ENCODE data around the gene DNHD1. TPM values are rescaled to one million over a fixed set of nuclear protein-coding genes. Genes with fewer than 3 reads are reported as not detected.

Gene DNHD1
- total RNA-seq, 2 experiments from 2014 or later = 20.9 to 21.0 TPM

GRCh38 chr11:6607190-6607795 lies 110.2 kb downstream of the DNHD1 start:
- Mint-ChIP-seq H3K27ac (peak overlapping the region; percentile 84), H3K4me1 (peaks cover 45% of the 10 kb centered on the region), H3K36me3 (ENCODE audit: low read depth) (peaks cover 49% of the 10 kb centered on the region), H3K4me3 (no peak overlapping the region), H3K27me3 (no peaks in the 10 kb centered on the region), H3K9me3 (ENCODE audit: low read depth) (no peaks in the 10 kb centered on the region)
- intact Hi-C loops (cut with DNase I, micrococcal nuclease) = loop anchor here (1.0 to 10.0 kb wide), 6 partner anchors 59 to 192 kb away; partner anchors contain the start of genes APBB1 (in 1 of the 2), ARFIP2 (in 1 of the 2) and TIMM10B (in 1 of the 2)
- ATAC-seq = no peak
- CTCF ChIA-PET = interaction anchor here (0.6 to 2.2 kb wide), 8 partner anchors 12 to 256 kb away, joined by 3 to 8 read pairs (median 3); partner anchors contain the start of genes MRPL17 and TPP1
- POLR2A ChIA-PET = no interaction called here
- no peak for DNase-seq

GRCh38 chr11:6608011-6608410 lies 110.9 kb downstream of the DNHD1 start:
- ChIA-PET CTCF (interaction anchor here (0.7 to 2.2 kb wide), 6 partner anchors 11 to 256 kb away, joined by 3 to 8 read pairs (median 4); partner anchors contain the start of genes MRPL17 and TPP1), POLR2A (no interaction called here)
- Mint-ChIP-seq H3K36me3 (ENCODE audit: low read depth) (peaks cover 49% of the 10 kb centered on the region), H3K4me1 (peaks cover 42% of the 10 kb centered on the region), H3K27me3 (no peaks in the 10 kb centered on the region), H3K27ac (peak overlapping the region; percentile 84), H3K4me3 (no peak overlapping the region), H3K9me3 (ENCODE audit: low read depth) (no peaks in the 10 kb centered on the region)
- DNase-seq (no peak), ATAC-seq (no peak)
- intact Hi-C loops (cut with DNase I, micrococcal nuclease) = loop anchor here in 1 of 2 experiments (5.0 to 10.0 kb wide), 2 partner anchors 129 to 193 kb away; partner anchors contain the start of gene APBB1

GRCh38 chr11:6608726-6609501 lies 111.8 kb downstream of the DNHD1 start:
- H3K4me1 Mint-ChIP-seq = peaks cover 42% of the 10 kb centered on the region
- intact Hi-C loops (cut with DNase I, micrococcal nuclease) = loop anchor here in 1 of 2 experiments (5.0 to 10.0 kb wide), 2 partner anchors 128 to 194 kb away; partner anchors contain the start of gene APBB1
- ChIA-PET POLR2A (interaction anchor here (0.6 kb wide), 1 partner anchor 25 kb away, joined by 3 read pairs; no protein-coding TSS in a partner anchor), CTCF (interaction anchor here (0.9 to 2.2 kb wide), 3 partner anchors 75 to 230 kb away, joined by 3 to 6 read pairs (median 4); partner anchors contain the start of gene MRPL17)
- no peak for DNase-seq
- H3K36me3 Mint-ChIP-seq (ENCODE audit: low read depth) = peaks cover 49% of the 10 kb centered on the region
- peak overlapping the region; percentile 6 for H3K27ac Mint-ChIP-seq
- no peak for ATAC-seq
- no peaks in the 10 kb centered on the region for H3K27me3 Mint-ChIP-seq
- H3K9me3 Mint-ChIP-seq (ENCODE audit: low read depth) = no peaks in the 10 kb centered on the region
- no peak overlapping the region for H3K4me3 Mint-ChIP-seq

GRCh38 chr11:6609502-6610015 lies 112.5 kb downstream of the DNHD1 start:
- intact Hi-C loops (cut with DNase I, micrococcal nuclease) = loop anchor here (5.0 to 10.0 kb wide), 3 partner anchors 128 to 925 kb away; partner anchors contain the start of genes APBB1 (in 1 of the 2), TRIM22 (in 1 of the 2) and TRIM5 (in 1 of the 2)
- H3K27me3 Mint-ChIP-seq = no peaks in the 10 kb centered on the region
- no peak for DNase-seq
- CTCF ChIA-PET = interaction anchor here (0.9 to 1.4 kb wide), 2 partner anchors 74 to 230 kb away, joined by 3 to 4 read pairs; partner anchors contain the start of gene MRPL17
- POLR2A ChIA-PET = interaction anchor here (0.6 kb wide), 1 partner anchor 25 kb away, joined by 3 read pairs; no protein-coding TSS in a partner anchor
- no peak for ATAC-seq
- H3K27ac Mint-ChIP-seq = peak overlapping the region; percentile 93
- peaks cover 49% of the 10 kb centered on the region for H3K36me3 Mint-ChIP-seq (ENCODE audit: low read depth)
- H3K4me3 Mint-ChIP-seq = no peak overlapping the region
- H3K9me3 Mint-ChIP-seq (ENCODE audit: low read depth) = no peaks in the 10 kb centered on the region
- peaks cover 42% of the 10 kb centered on the region for H3K4me1 Mint-ChIP-seq

GRCh38 chr11:6610591-6610990 lies 113.5 kb downstream of the DNHD1 start:
- no peaks in the 10 kb centered on the region for H3K9me3 Mint-ChIP-seq (ENCODE audit: low read depth)
- peaks cover 42% of the 10 kb centered on the region for H3K4me1 Mint-ChIP-seq
- ChIA-PET CTCF (interaction anchor here (2.3 kb wide), 1 partner anchor 73 kb away, joined by 13 read pairs; the partner anchor contains the start of gene MRPL17), POLR2A (no interaction called here)
- H3K27ac Mint-ChIP-seq = peak overlapping the region; percentile 93
- no peak overlapping the region for H3K4me3 Mint-ChIP-seq
- ATAC-seq (no peak), DNase-seq (no peak)
- no peaks in the 10 kb centered on the region for H3K27me3 Mint-ChIP-seq
- intact Hi-C loops (cut with DNase I, micrococcal nuclease) = loop anchor here in 1 of 2 experiments (10.0 kb wide), 1 partner anchor 926 kb away; the partner anchor contains the start of genes TRIM22 and TRIM5
- peaks cover 54% of the 10 kb centered on the region for H3K36me3 Mint-ChIP-seq (ENCODE audit: low read depth)

- Mint-ChIP-seq H3K9me3 (ENCODE audit: low read depth) (no peaks in the 10 kb centered on the region), H3K4me3 (no peak overlapping the region), H3K36me3 (ENCODE audit: low read depth) (peaks cover 55% of the 10 kb centered on the region), H3K27me3 (no peaks in the 10 kb centered on the region), H3K27ac (peak overlapping the region; percentile 93), H3K4me1 (peaks cover 42% of the 10 kb centered on the region)
- peak; percentile 49 for DNase-seq
- ChIA-PET CTCF (interaction anchor here (0.7 to 2.3 kb wide), 7 partner anchors 36 to 231 kb away, joined by 3 to 13 read pairs (median 4); partner anchors contain the start of gene MRPL17), POLR2A (interaction anchor here (0.6 to 2.1 kb wide), 3 partner anchors 8 to 130 kb away, joined by 3 to 5 read pairs (median 5); partner anchors contain the start of genes ARFIP2 and TIMM10B)
- intact Hi-C loops (cut with DNase I, micrococcal nuclease) = loop anchor here in 1 of 2 experiments (10.0 kb wide), 1 partner anchor 927 kb away; the partner anchor contains the start of genes TRIM22 and TRIM5
- ATAC-seq = peak; percentile 3
Measured at GRCh38 chr11:6611092-6611962, 114.2 kb downstream of the DNHD1 start.

- POLR2A ChIA-PET = interaction anchor here (0.6 to 2.1 kb wide), 3 partner anchors 9 to 131 kb away, joined by 3 to 5 read pairs (median 5); partner anchors contain the start of genes ARFIP2 and TIMM10B
- Mint-ChIP-seq H3K4me3 (no peak overlapping the region), H3K9me3 (ENCODE audit: low read depth) (no peaks in the 10 kb centered on the region), H3K27ac (no peak overlapping the region), H3K4me1 (peaks cover 44% of the 10 kb centered on the region), H3K36me3 (ENCODE audit: low read depth) (peaks cover 56% of the 10 kb centered on the region), H3K27me3 (no peaks in the 10 kb centered on the region)
- DNase-seq = no peak
- intact Hi-C loops (cut with DNase I, micrococcal nuclease) = loop anchor here (1.0 to 10.0 kb wide), 6 partner anchors 9 to 927 kb away; partner anchors contain the start of genes ILK (in 2 of the 2), MRPL17 (in 2 of the 2), RRP8 (in 2 of the 2) and APBB1 (in 1 of the 2)
- CTCF ChIA-PET = interaction anchor here (0.7 to 2.3 kb wide), 8 partner anchors 36 to 906 kb away, joined by 3 to 13 read pairs (median 4); partner anchors contain the start of gene MRPL17
- ATAC-seq = no peak
Measured at GRCh38 chr11:6611963-6612212, 114.8 kb downstream of the DNHD1 start.

GRCh38 chr11:6612213-6613041 lies 115.3 kb downstream of the DNHD1 start, which contains the start of gene TAF10:
TSS of gene TAF10 (minus strand) at chr11:6612216. CDS start at chr11:6612189, 27 bp downstream.
- Mint-ChIP-seq H3K27ac (peak within 1 kb of the TSS; percentile 93), H3K4me1 (peaks cover 44% of the 10 kb centered on the region), H3K4me3 (no peak within 1 kb of the TSS), H3K9me3 (ENCODE audit: low read depth) (no peaks in the 10 kb centered on the region), H3K36me3 (ENCODE audit: low read depth) (peaks cover 54% of the 10 kb centered on the region), H3K27me3 (no peaks in the 10 kb centered on the region)
- intact Hi-C loops (cut with DNase I, micrococcal nuclease) = loop anchor here (1.0 to 10.0 kb wide), 6 partner anchors 9 to 928 kb away; partner anchors contain the start of genes ILK (in 2 of the 2), MRPL17 (in 2 of the 2), RRP8 (in 2 of the 2) and APBB1 (in 1 of the 2)
- CTCF ChIA-PET = interaction anchor here (0.5 to 2.9 kb wide), 15 partner anchors 8 to 907 kb away, joined by 3 to 13 read pairs (median 4); partner anchors contain the start of gene MRPL17
- DNase-seq (peak; percentile 97), ATAC-seq (peak; percentile 85)
- POLR2A ChIA-PET = interaction anchor here (0.6 to 2.1 kb wide), 5 partner anchors 8 to 131 kb away, joined by 3 to 5 read pairs (median 4); partner anchors contain the start of genes ARFIP2, MRPL17 and TIMM10B

GRCh38 chr11:6613496-6613895 lies 116.4 kb downstream of the DNHD1 start:
- Mint-ChIP-seq H3K27ac (no peak overlapping the region), H3K9me3 (ENCODE audit: low read depth) (no peaks in the 10 kb centered on the region), H3K4me1 (peaks cover 37% of the 10 kb centered on the region), H3K27me3 (no peaks in the 10 kb centered on the region), H3K4me3 (no peak overlapping the region), H3K36me3 (ENCODE audit: low read depth) (peaks cover 45% of the 10 kb centered on the region)
- CTCF ChIA-PET = interaction anchor here (0.7 to 2.9 kb wide), 7 partner anchors 9 to 125 kb away, joined by 3 to 8 read pairs (median 3); no protein-coding TSS in a partner anchor
- POLR2A ChIA-PET = interaction anchor here (1.2 kb wide), 1 partner anchor 70 kb away, joined by 4 read pairs; the partner anchor contains the start of gene MRPL17
- ATAC-seq (no peak), DNase-seq (no peak)
- intact Hi-C loops (cut with DNase I, micrococcal nuclease) = loop anchor here in 1 of 2 experiments (10.0 kb wide), 1 partner anchor 929 kb away; the partner anchor contains the start of genes TRIM22 and TRIM5
